ENCODE data around the gene ALDOB. TPM values are rescaled to one million over a fixed set of nuclear protein-coding genes. Genes with fewer than 3 reads are reported as not detected.

ALDOB gene
- total and polyA plus RNA-seq, 2 donors from 2014 or later, result 11.0 to 4,265 TPM

DNA sequence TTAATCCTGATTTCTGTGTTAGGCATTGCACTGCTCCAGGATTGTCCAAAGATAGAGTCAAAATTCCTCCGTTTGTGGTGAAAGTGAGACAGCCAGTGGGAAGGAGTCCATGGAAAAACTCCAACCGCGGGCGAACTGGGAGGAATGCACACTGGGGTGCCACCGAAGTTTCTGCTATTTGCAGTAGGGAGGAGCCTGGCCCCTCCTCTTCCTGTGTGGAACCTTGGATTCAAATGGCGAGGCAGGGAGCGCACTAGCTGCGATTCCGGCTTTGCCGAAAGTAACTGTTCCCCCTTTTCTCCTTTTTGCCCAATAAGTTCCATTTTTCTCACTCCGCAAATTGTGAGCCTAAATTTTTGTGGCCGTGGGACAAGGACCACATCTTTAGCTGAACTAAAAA, 60.0 kb downstream of the ALDOB start:
- no peak for DNase-seq
- intact Hi-C loops (cut with DNase I), result no loop called here
- Histone ChIP-seq H3K9me3 (ENCODE audit: control insufficient read depth in 2 of 3, insufficient read depth in 1 of 3, low read length in 3 of 3) (no peaks in the 10 kb centered on the region), H3K36me3 (ENCODE audit: control insufficient read depth in 2 of 3, insufficient read depth in 3 of 3, low read length in 3 of 3) (no peaks in the 10 kb centered on the region), H3K4me1 (ENCODE audit: control insufficient read depth in 2 of 3, insufficient read depth in 2 of 3, low read depth in 1 of 3, low read length in 3 of 3) (no peaks in the 10 kb centered on the region), H3K27ac (ENCODE audit: low read depth in 2 of 2, low read length in 2 of 2) (no peak overlapping the region), H3K4me3 (ENCODE audit: low read length in 3 of 3) (no peak overlapping the region), H3K9ac (ENCODE audit: low read length in 3 of 3) (no peak overlapping the region), H3K27me3 (ENCODE audit: control insufficient read depth, insufficient read depth, low read length) (no peaks in the 10 kb centered on the region)
- no peak for FAIRE-seq
- no peak for TF ChIP-seq CTCF (IDR thresholded peaks at IDR 0.05; ENCODE audit: borderline replicate concordance, extremely low read depth, insufficient read depth)

GRCh38 chr9:101372327-101373118, 63.1 kb downstream of the ALDOB start:
- FAIRE-seq (no peak), DNase-seq (peak in 1 of 5 donors; percentile 8)
- Histone ChIP-seq H3K9me3 (ENCODE audit: control insufficient read depth in 2 of 3, insufficient read depth in 1 of 3, low read length in 3 of 3) (no peaks in the 10 kb centered on the region), H3K36me3 (ENCODE audit: control insufficient read depth in 2 of 3, insufficient read depth in 3 of 3, low read length in 3 of 3) (no peaks in the 10 kb centered on the region), H3K27me3 (ENCODE audit: control insufficient read depth, insufficient read depth, low read length) (no peaks in the 10 kb centered on the region), H3K27ac (ENCODE audit: low read depth in 2 of 2, low read length in 2 of 2) (no peak overlapping the region), H3K4me1 (ENCODE audit: control insufficient read depth in 2 of 3, insufficient read depth in 2 of 3, low read depth in 1 of 3, low read length in 3 of 3) (no peaks in the 10 kb centered on the region), H3K4me3 (ENCODE audit: low read length in 3 of 3) (no peak overlapping the region), H3K9ac (ENCODE audit: low read length in 3 of 3) (no peak overlapping the region)
- TF ChIP-seq CTCF (IDR thresholded peaks at IDR 0.05; ENCODE audit: borderline replicate concordance, extremely low read depth, insufficient read depth), result no peak
- intact Hi-C loops (cut with DNase I), result no loop called here

GRCh38 chr9:101371813-101372212, 63.8 kb downstream of the ALDOB start:
- Histone ChIP-seq H3K36me3 (ENCODE audit: control insufficient read depth in 2 of 3, insufficient read depth in 3 of 3, low read length in 3 of 3) (no peaks in the 10 kb centered on the region), H3K27me3 (ENCODE audit: control insufficient read depth, insufficient read depth, low read length) (no peaks in the 10 kb centered on the region), H3K4me3 (ENCODE audit: low read length in 3 of 3) (no peak overlapping the region), H3K9ac (ENCODE audit: low read length in 3 of 3) (no peak overlapping the region), H3K9me3 (ENCODE audit: control insufficient read depth in 2 of 3, insufficient read depth in 1 of 3, low read length in 3 of 3) (no peaks in the 10 kb centered on the region), H3K27ac (ENCODE audit: low read depth in 2 of 2, low read length in 2 of 2) (no peak overlapping the region), H3K4me1 (ENCODE audit: control insufficient read depth in 2 of 3, insufficient read depth in 2 of 3, low read depth in 1 of 3, low read length in 3 of 3) (no peaks in the 10 kb centered on the region)
- no peak for DNase-seq
- intact Hi-C loops (cut with DNase I), result no loop called here
- FAIRE-seq, result no peak
- TF ChIP-seq CTCF (IDR thresholded peaks at IDR 0.05; ENCODE audit: borderline replicate concordance, extremely low read depth, insufficient read depth), result no peak

Other genes with a start within 250 kb of the ALDOB start
- 0.09 TPM for gene BAAT, start 50.8 kb downstream of the ALDOB start, total RNA-seq
- 0.15 TPM for gene BAAT, start 50.8 kb downstream of the ALDOB start, polyA plus RNA-seq (ENCODE audit: insufficient read depth, low read depth, low replicate concordance)
- 12.1 TPM for gene MRPL50, start 37.2 kb downstream of the ALDOB start, total RNA-seq
- gene MRPL50, start 37.2 kb downstream of the ALDOB start, polyA plus RNA-seq (ENCODE audit: insufficient read depth, low read depth, low replicate concordance), result 17.5 TPM
- 22.9 TPM for gene ZNF189, start 36.9 kb downstream of the ALDOB start, total RNA-seq
- 13.1 TPM for gene ZNF189, start 36.9 kb downstream of the ALDOB start, polyA plus RNA-seq (ENCODE audit: insufficient read depth, low read depth, low replicate concordance)
- gene RNF20, start 98.1 kb upstream of the ALDOB start, total RNA-seq, result 43.2 TPM
- gene RNF20, start 98.1 kb upstream of the ALDOB start, polyA plus RNA-seq (ENCODE audit: insufficient read depth, low read depth, low replicate concordance), result 15.8 TPM
- not detected for gene PPP3R2, start 159.2 kb upstream of the ALDOB start, total RNA-seq
- gene PPP3R2, start 159.2 kb upstream of the ALDOB start, polyA plus RNA-seq (ENCODE audit: insufficient read depth, low read depth, low replicate concordance), result not detected

All from kidney (tissue), 14 donors.